ENCODE results near the gene RAN. TPM values are rescaled to one million over a fixed set of nuclear protein-coding genes. Genes with fewer than 3 reads are reported as not detected.
"Not testable (repeated sequence)": the region's sequence is repeated elsewhere in the genome, so short reads cannot be mapped to it uniquely, and the experiment has no call there.

Gene RAN
- polyA plus RNA-seq (ENCODE audit: insufficient read length in 3 of 3) = 100 to 1,000 TPM; 680 to 798 (median 775) TPM

- DNase-seq (ENCODE audit: low read depth in 3 of 3, low spot score in 2 of 3) = peak in 2 of 3 donors; percentile 73 to 77
Measured at GRCh38 chr12:130871286-130872178, at the start of gene RAN. Gene RAN (plus strand): TSS chr12:130872066. CDS start chr12:130872594, 528 bp downstream.

DNA sequence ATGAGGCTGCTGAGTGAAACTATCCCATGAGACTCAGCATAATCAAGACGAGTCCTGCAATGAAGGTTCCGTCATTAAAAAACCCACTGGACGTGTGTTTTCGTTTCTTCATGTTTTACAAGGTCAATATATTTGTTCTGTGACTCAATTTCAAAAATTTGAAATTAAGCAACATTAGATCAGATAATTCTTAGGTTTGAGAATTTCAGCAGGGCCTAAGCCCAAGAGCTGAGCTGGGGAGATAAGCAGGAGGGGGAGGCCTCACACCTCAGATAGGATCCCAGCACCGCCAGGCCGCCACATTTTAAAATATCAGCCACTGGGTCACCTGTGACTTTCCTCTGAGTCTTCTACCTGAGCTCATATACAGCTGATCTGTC, 46.1 kb upstream of the RAN start:
- no peak for DNase-seq (ENCODE audit: low read depth in 3 of 3, low spot score in 2 of 3)

DNA sequence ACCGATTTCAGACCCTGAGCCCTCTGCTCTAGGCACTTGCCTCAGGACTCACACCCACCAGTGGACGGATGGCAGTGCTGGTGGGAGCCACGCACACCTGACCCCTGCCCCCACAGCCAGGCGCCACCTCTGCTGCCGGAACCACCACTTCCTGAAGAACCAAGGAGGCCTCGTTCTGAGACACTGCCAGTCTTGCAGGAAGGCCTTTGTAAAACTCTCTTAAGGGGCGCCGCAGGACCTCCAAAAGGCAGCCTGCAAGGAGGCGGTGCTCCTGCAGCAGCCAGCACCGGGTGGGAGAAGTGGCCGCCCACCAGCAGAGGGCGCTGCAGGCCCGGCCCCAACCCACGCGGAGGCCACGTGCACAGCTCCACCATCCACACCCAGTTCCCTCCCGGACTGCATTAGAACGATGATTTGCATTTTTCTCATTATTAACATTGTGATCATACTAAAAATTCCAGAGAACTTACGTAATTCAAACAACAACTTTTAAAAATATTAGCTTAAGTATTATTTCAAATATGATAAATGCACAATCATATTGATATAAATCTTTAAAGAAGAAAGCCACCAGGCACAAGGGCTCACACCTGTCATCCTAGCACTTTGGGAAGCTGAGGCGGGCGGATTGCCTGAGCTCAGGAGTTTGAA, 45.6 kb upstream of the RAN start:
- no peak for DNase-seq (ENCODE audit: low read depth in 3 of 3, low spot score in 2 of 3)

DNA sequence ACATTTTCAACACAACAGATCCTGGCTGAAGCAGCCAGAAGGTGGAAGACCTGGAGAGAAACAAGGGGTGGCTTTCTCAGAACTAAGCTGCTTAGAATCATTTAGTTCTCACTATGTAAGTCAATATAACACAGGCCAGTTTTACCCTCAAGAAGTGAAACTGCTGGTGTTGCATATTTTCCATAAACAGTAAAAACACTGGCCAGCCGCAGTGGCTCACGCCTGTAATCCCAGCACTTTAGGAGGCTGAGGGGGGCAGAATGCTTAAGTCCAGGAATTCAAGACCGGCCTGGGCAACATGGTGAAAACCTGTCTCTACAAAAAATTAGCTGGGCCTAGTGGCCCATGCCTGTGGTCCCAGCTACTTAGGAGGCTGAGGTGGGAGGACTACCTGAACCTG, 44.4 kb upstream of the RAN start:
- no peak for DNase-seq (ENCODE audit: low read depth in 3 of 3, low spot score in 2 of 3)

GRCh38 chr12:130828895-130829294, 43.0 kb upstream of the RAN start:
- DNase-seq (ENCODE audit: low read depth in 3 of 3, low spot score in 2 of 3) = no peak

DNA sequence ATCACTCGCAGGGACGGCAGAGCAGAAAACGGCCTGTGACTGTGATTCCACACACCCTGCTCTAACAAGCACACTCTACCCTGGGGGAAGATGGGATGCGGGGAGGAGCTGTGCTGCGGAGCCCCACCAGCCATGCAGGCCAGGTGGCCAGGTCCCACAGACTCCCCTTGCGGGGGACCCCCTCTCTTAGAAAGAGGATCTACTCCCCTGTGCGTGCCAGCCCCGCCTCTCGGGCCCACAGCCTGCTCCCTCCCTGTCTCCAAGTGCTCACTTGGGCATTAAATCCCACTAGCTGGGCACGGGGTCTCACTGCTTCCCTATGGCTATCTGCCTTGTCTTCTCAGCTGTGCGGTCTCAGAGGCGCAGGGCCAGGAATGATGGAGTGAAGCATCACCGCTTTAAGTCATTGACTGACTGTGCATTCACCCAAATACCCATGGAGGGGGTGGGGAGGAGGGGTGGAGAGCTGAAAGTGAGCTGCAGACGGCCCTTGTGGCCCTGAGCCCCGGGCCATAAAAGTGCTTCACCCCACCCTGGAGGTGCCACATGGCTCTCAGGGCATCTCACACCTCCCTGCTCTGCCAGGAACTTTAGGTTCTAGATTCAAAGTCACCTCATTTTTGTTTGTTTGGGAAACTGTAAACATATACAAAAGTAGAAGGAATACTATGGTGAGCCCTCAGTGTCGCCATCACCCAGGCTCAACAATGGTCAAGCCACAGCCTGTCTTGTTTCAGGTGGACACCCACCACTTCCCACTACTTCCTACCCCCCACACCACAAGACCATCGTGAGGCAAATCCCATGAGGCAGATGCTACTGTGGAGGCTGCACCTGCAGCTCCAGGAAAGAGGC, 42.2 kb upstream of the RAN start:
- no peak for DNase-seq (ENCODE audit: low read depth in 3 of 3, low spot score in 2 of 3)

DNA sequence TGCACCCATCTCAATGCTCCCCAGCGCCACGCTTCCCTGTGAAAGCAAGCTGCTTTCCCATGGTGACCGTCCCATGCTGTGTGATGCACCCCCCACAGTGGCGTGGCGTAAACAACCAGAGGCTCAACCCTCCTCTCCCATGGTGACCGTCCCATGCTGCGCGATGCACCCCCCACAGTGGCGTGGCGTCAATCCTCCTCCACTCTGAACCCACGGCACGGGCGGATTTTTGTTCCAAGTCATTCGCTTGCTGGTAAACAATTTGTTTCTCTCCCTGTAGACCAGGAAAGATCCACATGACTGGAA, 41.7 kb upstream of the RAN start:
- no peak for DNase-seq (ENCODE audit: low read depth in 3 of 3, low spot score in 2 of 3)

DNA sequence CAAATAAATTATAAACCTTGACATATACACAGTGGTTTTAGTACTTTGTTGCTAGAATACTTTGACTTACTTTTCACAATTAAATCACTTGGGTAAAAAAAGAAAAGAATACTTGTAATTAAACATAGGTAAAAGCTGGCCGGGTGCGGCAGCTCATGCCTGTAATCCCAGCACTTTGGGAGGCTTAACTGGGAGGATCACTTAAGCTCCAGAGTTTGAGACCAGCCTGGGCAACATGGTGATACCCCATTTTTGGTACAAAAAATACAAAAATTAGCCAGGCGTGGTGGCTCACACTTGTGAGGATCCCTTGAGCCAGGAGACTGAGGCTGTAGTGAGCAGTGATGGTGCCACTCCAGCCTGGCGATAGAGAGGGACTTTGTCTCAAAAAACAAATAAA, 40.6 kb upstream of the RAN start:
- no peak for DNase-seq (ENCODE audit: low read depth in 3 of 3, low spot score in 2 of 3)

DNA sequence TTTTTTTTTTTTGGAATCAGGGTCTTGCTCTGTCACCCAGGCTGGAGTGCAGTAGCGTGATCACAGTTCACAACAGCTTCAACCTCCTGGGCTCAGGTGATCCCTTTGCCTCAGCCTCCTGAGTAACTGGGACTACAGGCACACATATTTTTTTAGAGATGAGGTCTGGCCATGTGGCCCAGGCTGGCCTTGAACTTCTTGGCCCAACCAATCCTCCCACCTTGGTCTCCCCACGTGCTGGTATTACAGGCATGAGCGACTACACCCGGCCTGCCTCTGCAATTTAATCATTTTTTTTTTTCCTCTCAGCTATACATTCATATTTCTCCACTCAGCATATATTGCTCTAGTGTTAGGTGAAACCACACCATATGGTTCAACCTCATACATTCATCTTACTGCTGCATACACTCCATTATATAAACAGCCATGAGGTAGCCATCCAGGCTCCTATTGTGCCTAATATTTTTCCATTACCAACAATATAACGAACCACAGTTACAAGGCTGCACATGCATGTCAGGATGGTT, 39.9 kb upstream of the RAN start:
- no peak for DNase-seq (ENCODE audit: low read depth in 3 of 3, low spot score in 2 of 3)

GRCh38 chr12:130832561-130833209, 39.2 kb upstream of the RAN start:
- DNase-seq (ENCODE audit: low read depth in 3 of 3, low spot score in 2 of 3) = no peak

DNA sequence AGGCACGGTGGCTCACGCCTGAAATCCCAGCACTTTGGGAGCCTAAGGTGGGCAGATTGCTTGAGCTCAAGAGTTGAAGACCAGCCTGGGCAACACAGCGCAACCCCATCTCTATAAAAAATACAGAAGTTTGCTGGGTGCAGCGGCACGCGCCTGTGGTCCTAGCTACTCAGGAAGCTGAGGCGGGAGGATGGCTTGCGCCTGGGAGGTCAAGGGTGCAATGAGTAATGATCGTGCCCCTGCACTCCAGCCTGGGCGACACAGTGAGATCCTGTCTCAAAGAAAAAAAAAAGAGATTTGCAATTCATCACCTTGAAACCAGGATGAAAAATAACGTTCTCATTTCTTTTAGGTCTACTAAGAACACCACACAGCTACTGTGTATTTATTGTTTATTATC, 36.9 kb upstream of the RAN start:
- DNase-seq (ENCODE audit: low read depth in 3 of 3, low spot score in 2 of 3) = no peak

DNA sequence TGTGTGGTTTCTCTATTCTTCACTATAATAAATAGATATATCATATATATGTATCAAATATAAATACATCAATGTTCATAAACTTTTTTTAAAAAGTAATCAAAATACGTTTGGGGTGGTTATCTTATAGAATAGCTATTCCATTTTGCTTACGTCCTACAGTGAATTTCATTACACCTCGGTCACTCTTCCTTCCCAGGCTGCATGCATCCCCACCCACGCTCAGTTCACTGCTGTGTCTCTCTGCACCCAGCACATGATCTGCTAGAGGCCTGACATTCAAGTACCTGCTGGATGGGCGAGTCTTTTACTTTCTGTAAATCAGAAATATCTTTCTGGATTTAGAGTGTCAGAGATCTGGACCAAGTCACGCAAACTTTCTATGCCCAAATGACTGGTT, 36.4 kb upstream of the RAN start:
- DNase-seq (ENCODE audit: low read depth in 3 of 3, low spot score in 2 of 3) = no peak

DNA sequence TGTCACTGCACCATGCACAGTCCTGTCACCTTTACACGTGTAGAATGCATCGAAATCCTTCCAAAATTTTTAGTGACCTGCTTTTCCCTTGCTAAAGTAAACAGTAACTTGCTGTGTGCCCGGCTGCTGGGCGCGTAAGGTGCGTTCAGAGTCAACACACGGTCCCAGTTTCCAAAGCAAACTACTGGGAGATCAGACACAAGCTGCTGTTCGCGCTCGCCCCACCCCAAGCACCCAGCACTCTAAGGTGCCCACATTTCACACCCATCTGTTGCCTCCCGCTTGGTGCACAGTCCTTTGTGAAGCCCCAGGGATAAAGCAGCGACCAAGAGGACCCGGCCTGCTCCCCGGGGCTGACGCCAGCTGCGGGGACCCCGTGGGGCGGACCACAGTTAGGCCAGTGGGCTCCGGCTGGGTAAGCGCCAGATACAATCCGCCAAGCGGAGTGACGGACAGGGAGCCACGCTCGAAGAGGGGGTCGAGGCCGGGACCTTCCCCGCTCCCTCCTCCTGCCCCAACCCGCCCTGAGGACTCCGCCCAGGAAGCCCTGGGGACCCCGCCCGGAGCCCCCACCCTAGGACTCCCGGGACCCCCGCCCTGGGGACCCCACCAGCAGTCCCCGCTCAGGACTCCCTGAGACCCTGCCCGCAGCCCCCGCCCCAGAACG, 33.4 kb upstream of the RAN start:
- no peak for DNase-seq (ENCODE audit: low read depth in 3 of 3, low spot score in 2 of 3)

- DNase-seq (ENCODE audit: low read depth in 3 of 3, low spot score in 2 of 3) = peak; percentile 65 to 71 (median 66)
Measured at GRCh38 chr12:130838951-130839769, 32.7 kb upstream of the RAN start, which contains the start of gene STX2. Gene STX2 (minus strand): TSS chr12:130839250. CDS start chr12:130839099, 151 bp downstream.

GRCh38 chr12:130839770-130840404, 32.0 kb upstream of the RAN start:
- peak in 1 of 3 donors; percentile 57 for DNase-seq (ENCODE audit: low read depth in 3 of 3, low spot score in 2 of 3)

GRCh38 chr12:130846369-130846768, 25.5 kb upstream of the RAN start:
- no peak for DNase-seq (ENCODE audit: low read depth in 3 of 3, low spot score in 2 of 3)

- no peak for DNase-seq (ENCODE audit: low read depth in 3 of 3, low spot score in 2 of 3)
Measured at GRCh38 chr12:130847112-130847511, 24.8 kb upstream of the RAN start.

GRCh38 chr12:130848105-130848504, 23.8 kb upstream of the RAN start:
- DNase-seq (ENCODE audit: low read depth in 3 of 3, low spot score in 2 of 3) = not testable (repeated sequence)
